C4-2B (cell line): Measurements from ENCODE around the gene AHDC1.

ENCODE experiments used
- ZFX ChIP-seq: fragments of 450-650 bp; IDR thresholded peaks from 2 replicates; pipeline ENCODE4 v1.6.1; 2017
- TF ChIP-seq, protein P1 (sequence below): fragments of 450-650 bp; conservative IDR thresholded peaks from 2 replicates; pipeline ENCODE4 v1.5.1; 2017; ENCODE audit warnings: mild to moderate bottlenecking

DNA sequence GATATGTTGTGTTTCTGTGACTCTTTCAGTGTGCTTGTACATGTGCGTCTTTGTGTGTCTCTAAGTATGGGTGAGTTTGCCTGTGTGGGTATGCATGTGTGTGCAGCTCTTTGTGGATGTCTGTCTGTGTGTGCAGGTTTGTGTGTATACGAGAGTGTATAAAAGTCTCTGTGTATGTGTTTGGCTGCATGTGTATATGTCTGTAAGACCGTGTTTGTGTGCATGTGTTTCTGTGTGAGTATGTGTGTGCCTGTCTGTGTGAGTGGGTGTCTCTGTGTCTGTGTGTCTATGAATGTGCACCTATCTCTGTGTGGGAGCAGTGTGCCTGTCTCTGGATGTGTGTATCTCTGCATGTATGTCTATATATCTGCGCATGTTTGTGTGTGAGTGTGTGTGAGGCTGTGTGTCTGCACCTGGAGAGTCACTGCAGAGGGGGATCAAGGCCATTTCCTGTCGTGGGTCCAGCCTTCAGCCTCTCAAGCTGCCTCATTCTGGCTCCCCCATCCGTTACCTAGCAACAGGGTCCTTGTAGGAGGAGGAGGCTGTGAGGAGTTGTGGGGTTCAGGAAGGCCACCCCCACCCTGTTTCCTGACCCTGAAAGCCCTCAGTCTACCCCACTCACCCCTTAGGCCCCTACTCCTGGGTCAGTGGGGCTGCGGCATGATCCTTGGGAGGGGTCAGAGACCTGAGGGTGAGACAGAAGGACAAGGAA is 20.7 kb upstream of the AHDC1 start:
- TF ChIP-seq, protein P1, sequence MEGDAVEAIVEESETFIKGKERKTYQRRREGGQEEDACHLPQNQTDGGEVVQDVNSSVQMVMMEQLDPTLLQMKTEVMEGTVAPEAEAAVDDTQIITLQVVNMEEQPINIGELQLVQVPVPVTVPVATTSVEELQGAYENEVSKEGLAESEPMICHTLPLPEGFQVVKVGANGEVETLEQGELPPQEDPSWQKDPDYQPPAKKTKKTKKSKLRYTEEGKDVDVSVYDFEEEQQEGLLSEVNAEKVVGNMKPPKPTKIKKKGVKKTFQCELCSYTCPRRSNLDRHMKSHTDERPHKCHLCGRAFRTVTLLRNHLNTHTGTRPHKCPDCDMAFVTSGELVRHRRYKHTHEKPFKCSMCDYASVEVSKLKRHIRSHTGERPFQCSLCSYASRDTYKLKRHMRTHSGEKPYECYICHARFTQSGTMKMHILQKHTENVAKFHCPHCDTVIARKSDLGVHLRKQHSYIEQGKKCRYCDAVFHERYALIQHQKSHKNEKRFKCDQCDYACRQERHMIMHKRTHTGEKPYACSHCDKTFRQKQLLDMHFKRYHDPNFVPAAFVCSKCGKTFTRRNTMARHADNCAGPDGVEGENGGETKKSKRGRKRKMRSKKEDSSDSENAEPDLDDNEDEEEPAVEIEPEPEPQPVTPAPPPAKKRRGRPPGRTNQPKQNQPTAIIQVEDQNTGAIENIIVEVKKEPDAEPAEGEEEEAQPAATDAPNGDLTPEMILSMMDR = no peak
- TF ChIP-seq ZFX = no peak
